Measurements from ENCODE around the gene FBN3.

Gene FBN3

DNA sequence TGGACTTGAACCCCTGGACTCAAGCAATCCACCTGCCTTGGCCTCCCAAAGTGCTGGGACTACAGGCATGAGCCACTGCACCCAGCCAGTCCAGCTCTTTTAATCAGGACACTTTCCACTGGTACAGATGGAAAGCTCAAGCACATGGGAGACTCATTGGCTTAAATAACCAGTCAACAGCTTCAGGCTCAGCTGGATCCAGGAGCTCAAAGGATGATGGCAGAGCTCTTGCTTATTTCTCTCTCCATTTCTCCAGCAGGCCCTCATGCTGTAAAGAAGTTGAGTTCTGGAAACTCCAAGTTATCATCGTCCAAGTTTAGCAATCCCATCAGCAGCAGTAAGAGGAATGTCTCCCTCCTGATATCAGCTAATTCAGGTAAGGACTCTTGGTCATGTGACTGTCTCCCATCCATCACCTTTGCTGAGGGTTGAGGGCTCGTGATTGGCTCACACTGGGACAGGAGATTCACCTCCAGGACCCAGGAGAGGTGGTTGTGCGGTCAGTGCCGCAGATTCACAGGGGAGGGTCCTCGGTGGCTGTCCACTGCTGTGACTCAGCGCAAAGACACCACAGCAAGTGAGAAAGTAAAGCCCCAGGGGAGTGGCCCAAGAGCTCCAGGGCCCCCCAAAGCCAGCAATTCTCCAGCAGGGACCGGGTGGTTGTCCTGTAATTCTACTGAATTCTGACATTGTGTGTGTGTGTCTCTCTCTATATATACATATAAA is 91.7 kb downstream of the FBN3 start:
- DNase-seq (ENCODE audit: low read depth) = no peak
- TF ChIP-seq CTCF (conservative IDR thresholded peaks at IDR 0.05; ENCODE audit: low read depth, low read length) = no peak
- no peak overlapping the region for H3K4me3 ChIP-seq (ENCODE audit: low read length)

- no peak overlapping the region for H3K4me3 ChIP-seq (ENCODE audit: low read length)
- no peak for DNase-seq (ENCODE audit: low read depth)
- TF ChIP-seq CTCF (conservative IDR thresholded peaks at IDR 0.05; ENCODE audit: low read depth, low read length) = no peak
These were observed 92.9 kb downstream of the FBN3 start for GRCh38 chr19:8056533-8056932.

- no peak for DNase-seq (ENCODE audit: low read depth)
- no peak for TF ChIP-seq CTCF (conservative IDR thresholded peaks at IDR 0.05; ENCODE audit: low read depth, low read length)
These were observed 95.2 kb downstream of the FBN3 start for GRCh38 chr19:8054169-8054568.

DNA sequence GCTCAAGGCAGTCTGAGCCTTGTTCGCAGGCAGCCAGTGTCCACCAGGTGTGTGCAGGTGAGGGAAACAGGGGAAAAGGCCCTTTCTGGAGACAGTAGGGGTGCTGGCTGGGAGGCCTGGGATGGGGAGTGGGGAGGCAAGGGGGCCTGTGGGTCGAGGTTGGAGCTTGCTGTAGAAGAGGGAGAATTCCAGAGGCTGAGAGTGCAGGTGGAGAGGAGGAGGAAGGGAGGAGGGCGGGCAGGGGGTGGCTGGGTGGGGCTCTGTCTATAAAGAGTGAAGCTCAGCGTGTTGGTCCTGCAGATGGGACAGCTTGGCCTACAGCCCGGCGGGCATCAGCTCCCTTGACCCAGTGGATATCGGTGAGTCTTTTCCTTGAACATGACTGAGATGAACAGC is 96.9 kb downstream of the FBN3 start, which contains the start of gene CCL25:
Gene CCL25 (plus strand): TSS at position 297 of the 396 bp plus-strand sequence. CDS start 290 bp downstream, outside the sequence.
- no peak within 1 kb of the TSS for H3K4me3 ChIP-seq (ENCODE audit: low read length)
- no peak for TF ChIP-seq CTCF (conservative IDR thresholded peaks at IDR 0.05; ENCODE audit: low read depth, low read length)
- no peak for DNase-seq (ENCODE audit: low read depth)

More at GRCh38 chr19:8054169-8054568, 95.2 kb downstream of the FBN3 start:
- H3K4me3 ChIP-seq (ENCODE audit: low read length) = no peak overlapping the region

GRCh38 chr19:8050274-8051096 is 98.9 kb downstream of the FBN3 start:
- no peak for TF ChIP-seq CTCF (conservative IDR thresholded peaks at IDR 0.05; ENCODE audit: low read depth, low read length)
- peak; percentile 65 for DNase-seq (ENCODE audit: low read depth)
- peak overlapping the region; percentile 32 for H3K4me3 ChIP-seq (ENCODE audit: low read length)

DNA sequence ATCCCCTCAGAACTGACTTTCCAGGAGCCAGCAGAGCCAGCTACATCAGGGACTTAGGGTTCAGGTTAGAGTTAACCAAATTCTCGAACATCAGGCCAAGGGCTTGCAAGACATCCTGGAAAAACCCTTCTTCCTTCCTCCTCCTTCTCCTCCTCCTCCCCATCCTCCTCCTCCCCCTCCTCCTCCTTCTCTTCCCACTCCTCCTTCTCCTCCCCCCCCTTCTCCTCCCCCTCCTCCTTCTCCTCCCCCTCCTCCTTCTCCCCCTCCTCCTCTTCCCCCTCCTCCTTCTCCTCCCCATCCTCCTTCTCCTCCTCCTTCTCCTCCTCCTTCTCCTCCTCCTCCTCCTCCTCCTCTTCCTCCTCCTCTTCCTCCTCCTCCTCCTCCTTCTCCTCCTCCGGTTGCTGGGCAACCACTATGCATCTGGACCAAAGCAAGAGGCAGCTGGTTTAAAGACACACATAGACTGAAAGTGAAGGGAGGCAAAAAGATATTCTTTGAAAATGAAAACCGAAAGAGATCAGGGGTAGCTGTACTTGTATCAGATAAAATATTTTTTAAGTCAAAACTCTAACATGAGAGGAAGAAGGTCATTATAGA is 102.7 kb downstream of the FBN3 start:
- TF ChIP-seq CTCF (conservative IDR thresholded peaks at IDR 0.05; ENCODE audit: low read depth, low read length) = no peak
- DNase-seq (ENCODE audit: low read depth) = no peak
- H3K4me3 ChIP-seq (ENCODE audit: low read length) = no peak overlapping the region

All from retinal pigment epithelial cell (primary cell).